DMS79 (cell line): ENCODE results near the gene XXYLT1.
A peak's percentile ranks its signal among the peaks of the same experiment; 100 is the strongest.
"Not testable (repeated sequence)": the region's sequence is repeated elsewhere in the genome, so short reads cannot be mapped to it uniquely, and the experiment has no call there.

ENCODE experiments used
- DNase-seq: peaks from one replicate; lab custom pipeline; 2025; lab: John Stamatoyannopoulos, UW

XXYLT1 gene

GRCh38 chr3:195096484-195097330 lies 174.3 kb downstream of the XXYLT1 start:
- DNase-seq = no peak

GRCh38 chr3:195096053-195096452 lies 174.9 kb downstream of the XXYLT1 start:
- DNase-seq = no peak

- no peak for DNase-seq
These were observed 175.3 kb downstream of the XXYLT1 start for GRCh38 chr3:195095704-195096036.

- no peak for DNase-seq
These were observed 175.8 kb downstream of the XXYLT1 start for GRCh38 chr3:195095035-195095703.

- DNase-seq = no peak
These were observed 176.6 kb downstream of the XXYLT1 start for GRCh38 chr3:195094191-195094921.

- no peak for DNase-seq
These were observed 177.2 kb downstream of the XXYLT1 start for GRCh38 chr3:195093731-195094130.

- not testable (repeated sequence) for DNase-seq
These were observed 182.9 kb downstream of the XXYLT1 start for GRCh38 chr3:195087840-195088601.

- no peak for DNase-seq
These were observed 183.6 kb downstream of the XXYLT1 start for GRCh38 chr3:195087328-195087727.

- DNase-seq = no peak
These were observed 184.1 kb downstream of the XXYLT1 start for GRCh38 chr3:195086885-195087284.

GRCh38 chr3:195086341-195086740 lies 184.6 kb downstream of the XXYLT1 start:
- no peak for DNase-seq

GRCh38 chr3:195085356-195086130 lies 185.4 kb downstream of the XXYLT1 start:
- no peak for DNase-seq

GRCh38 chr3:195084746-195085145 lies 186.2 kb downstream of the XXYLT1 start:
- no peak for DNase-seq

GRCh38 chr3:195083659-195084058 lies 187.3 kb downstream of the XXYLT1 start:
- DNase-seq = no peak

- DNase-seq = no peak
These were observed 188.1 kb downstream of the XXYLT1 start for GRCh38 chr3:195082811-195083210.

- DNase-seq = peak; percentile 74
These were observed 189.6 kb downstream of the XXYLT1 start for GRCh38 chr3:195081242-195081963.

GRCh38 chr3:195080571-195081151 lies 190.3 kb downstream of the XXYLT1 start:
- peak; percentile 76 for DNase-seq

- DNase-seq = peak; percentile 28
These were observed 190.8 kb downstream of the XXYLT1 start for GRCh38 chr3:195080125-195080524.

GRCh38 chr3:195079636-195080035 lies 191.3 kb downstream of the XXYLT1 start:
- no peak for DNase-seq

GRCh38 chr3:195078891-195079440 lies 192.0 kb downstream of the XXYLT1 start:
- DNase-seq = no peak
